ENCODE results near the gene FUCA1. TPM values are rescaled to one million over a fixed set of nuclear protein-coding genes. Genes with fewer than 3 reads are reported as not detected.

FUCA1 gene
- polyA plus RNA-seq, 1 donor from 2014 or later: 38.5 TPM

DNA sequence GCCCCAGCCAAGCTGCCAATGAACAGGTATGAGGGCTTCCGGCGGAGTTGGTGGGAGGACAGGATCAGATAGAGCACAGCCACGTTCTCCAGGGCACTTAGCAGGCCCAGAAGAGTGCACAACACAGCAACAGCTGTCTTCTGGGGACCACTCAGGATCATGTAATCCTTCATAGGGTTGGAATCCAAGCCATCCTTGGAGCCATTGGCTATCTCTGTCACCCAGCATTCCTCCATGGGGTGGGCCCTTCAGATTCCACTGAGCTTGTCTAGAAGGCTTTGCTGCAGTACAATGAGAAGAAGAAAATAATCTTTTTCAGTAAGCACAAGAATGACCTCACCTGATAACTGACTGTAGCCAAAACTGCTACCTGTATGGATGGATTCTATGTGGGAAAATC is 7.3 kb upstream of the FUCA1 start:
- H3K27ac ChIP-seq (ENCODE audit: low read length): no peak overlapping the region
- no peak overlapping the region for H3K4me3 ChIP-seq (ENCODE audit: low read length)
- no peaks in the 10 kb centered on the region for H3K9me2 ChIP-seq (ENCODE audit: insufficient read depth, low read length)
- no peaks in the 10 kb centered on the region for H4K20me1 ChIP-seq (ENCODE audit: insufficient read depth)
- no peak overlapping the region for H3K9ac ChIP-seq (ENCODE audit: low read length)
- H3K4me2 ChIP-seq (ENCODE audit: low read length): no peak overlapping the region
- TF ChIP-seq, protein P1, sequence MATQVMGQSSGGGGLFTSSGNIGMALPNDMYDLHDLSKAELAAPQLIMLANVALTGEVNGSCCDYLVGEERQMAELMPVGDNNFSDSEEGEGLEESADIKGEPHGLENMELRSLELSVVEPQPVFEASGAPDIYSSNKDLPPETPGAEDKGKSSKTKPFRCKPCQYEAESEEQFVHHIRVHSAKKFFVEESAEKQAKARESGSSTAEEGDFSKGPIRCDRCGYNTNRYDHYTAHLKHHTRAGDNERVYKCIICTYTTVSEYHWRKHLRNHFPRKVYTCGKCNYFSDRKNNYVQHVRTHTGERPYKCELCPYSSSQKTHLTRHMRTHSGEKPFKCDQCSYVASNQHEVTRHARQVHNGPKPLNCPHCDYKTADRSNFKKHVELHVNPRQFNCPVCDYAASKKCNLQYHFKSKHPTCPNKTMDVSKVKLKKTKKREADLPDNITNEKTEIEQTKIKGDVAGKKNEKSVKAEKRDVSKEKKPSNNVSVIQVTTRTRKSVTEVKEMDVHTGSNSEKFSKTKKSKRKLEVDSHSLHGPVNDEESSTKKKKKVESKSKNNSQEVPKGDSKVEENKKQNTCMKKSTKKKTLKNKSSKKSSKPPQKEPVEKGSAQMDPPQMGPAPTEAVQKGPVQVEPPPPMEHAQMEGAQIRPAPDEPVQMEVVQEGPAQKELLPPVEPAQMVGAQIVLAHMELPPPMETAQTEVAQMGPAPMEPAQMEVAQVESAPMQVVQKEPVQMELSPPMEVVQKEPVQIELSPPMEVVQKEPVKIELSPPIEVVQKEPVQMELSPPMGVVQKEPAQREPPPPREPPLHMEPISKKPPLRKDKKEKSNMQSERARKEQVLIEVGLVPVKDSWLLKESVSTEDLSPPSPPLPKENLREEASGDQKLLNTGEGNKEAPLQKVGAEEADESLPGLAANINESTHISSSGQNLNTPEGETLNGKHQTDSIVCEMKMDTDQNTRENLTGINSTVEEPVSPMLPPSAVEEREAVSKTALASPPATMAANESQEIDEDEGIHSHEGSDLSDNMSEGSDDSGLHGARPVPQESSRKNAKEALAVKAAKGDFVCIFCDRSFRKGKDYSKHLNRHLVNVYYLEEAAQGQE (IDR thresholded peaks at IDR 0.05; ENCODE audit: borderline replicate concordance): no peak
- no peaks in the 10 kb centered on the region for H3K27me3 ChIP-seq (ENCODE audit: insufficient read depth, low read depth, low read length)
- H3K36me3 ChIP-seq (ENCODE audit: insufficient read depth, low read length): no peaks in the 10 kb centered on the region
- no peak overlapping the region for H2AFZ ChIP-seq (ENCODE audit: low read depth, low read length)
- no peaks in the 10 kb centered on the region for H3K79me2 ChIP-seq (replicated peaks; ENCODE audit: insufficient read depth, low read length)
- H3F3A ChIP-seq (ENCODE audit: insufficient read depth, low read length, poor library complexity, severe bottlenecking): no peaks in the 10 kb centered on the region
- peaks cover 7% of the 10 kb centered on the region for H3K9me3 ChIP-seq (ENCODE audit: low read length)

DNA sequence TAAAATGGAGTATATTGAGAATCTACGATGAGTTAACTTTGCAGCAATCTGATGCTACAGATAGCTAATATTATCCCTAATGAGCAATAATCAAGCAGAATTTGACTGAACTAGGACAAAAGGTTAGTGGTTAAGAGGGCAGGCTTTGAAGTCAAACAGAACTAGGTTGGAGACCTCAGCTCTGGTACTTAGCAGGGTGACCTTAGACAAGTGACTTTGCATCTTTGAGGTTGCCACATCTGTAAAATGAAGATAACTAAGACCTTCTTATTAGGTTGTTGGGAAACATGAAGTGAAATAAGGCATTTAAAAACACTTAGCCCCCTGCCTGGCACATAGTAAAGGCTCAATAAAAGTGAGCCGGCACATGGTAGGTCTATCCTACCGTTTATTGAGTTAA is 4.3 kb upstream of the FUCA1 start:
- Histone ChIP-seq H3K9me2 (ENCODE audit: insufficient read depth, low read length) (no peaks in the 10 kb centered on the region), H3K27me3 (ENCODE audit: insufficient read depth, low read depth, low read length) (peaks cover 8% of the 10 kb centered on the region), H2AFZ (ENCODE audit: low read depth, low read length) (no peak overlapping the region), H3K9me3 (ENCODE audit: low read length) (no peaks in the 10 kb centered on the region), H3K4me2 (ENCODE audit: low read length) (no peak overlapping the region), H3K4me3 (ENCODE audit: low read length) (no peak overlapping the region), H4K20me1 (ENCODE audit: insufficient read depth) (no peaks in the 10 kb centered on the region), H3K9ac (ENCODE audit: low read length) (no peak overlapping the region), H3K36me3 (ENCODE audit: insufficient read depth, low read length) (no peaks in the 10 kb centered on the region), H3F3A (ENCODE audit: insufficient read depth, low read length, poor library complexity, severe bottlenecking) (no peaks in the 10 kb centered on the region), H3K27ac (ENCODE audit: low read length) (no peak overlapping the region), H3K79me2 (replicated peaks; ENCODE audit: insufficient read depth, low read length) (no peaks in the 10 kb centered on the region)
- TF ChIP-seq, protein P1 (IDR thresholded peaks at IDR 0.05; ENCODE audit: borderline replicate concordance): no peak
- no peak for TF ChIP-seq RAD21 (conservative IDR thresholded peaks at IDR 0.05)
- TF ChIP-seq SMC3 (conservative IDR thresholded peaks at IDR 0.05; ENCODE audit: poor library complexity): no peak
- TF ChIP-seq MXI1 (conservative IDR thresholded peaks at IDR 0.05; ENCODE audit: poor library complexity, severe bottlenecking): no peak
- TF ChIP-seq, protein P2, sequence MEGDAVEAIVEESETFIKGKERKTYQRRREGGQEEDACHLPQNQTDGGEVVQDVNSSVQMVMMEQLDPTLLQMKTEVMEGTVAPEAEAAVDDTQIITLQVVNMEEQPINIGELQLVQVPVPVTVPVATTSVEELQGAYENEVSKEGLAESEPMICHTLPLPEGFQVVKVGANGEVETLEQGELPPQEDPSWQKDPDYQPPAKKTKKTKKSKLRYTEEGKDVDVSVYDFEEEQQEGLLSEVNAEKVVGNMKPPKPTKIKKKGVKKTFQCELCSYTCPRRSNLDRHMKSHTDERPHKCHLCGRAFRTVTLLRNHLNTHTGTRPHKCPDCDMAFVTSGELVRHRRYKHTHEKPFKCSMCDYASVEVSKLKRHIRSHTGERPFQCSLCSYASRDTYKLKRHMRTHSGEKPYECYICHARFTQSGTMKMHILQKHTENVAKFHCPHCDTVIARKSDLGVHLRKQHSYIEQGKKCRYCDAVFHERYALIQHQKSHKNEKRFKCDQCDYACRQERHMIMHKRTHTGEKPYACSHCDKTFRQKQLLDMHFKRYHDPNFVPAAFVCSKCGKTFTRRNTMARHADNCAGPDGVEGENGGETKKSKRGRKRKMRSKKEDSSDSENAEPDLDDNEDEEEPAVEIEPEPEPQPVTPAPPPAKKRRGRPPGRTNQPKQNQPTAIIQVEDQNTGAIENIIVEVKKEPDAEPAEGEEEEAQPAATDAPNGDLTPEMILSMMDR (IDR thresholded peaks at IDR 0.05; ENCODE audit: poor library complexity, severe bottlenecking): no peak
- no peak for TF ChIP-seq POLR2AphosphoS5 (IDR thresholded peaks at IDR 0.05)
- TF ChIP-seq EP300 (conservative IDR thresholded peaks at IDR 0.05; ENCODE audit: poor library complexity, severe bottlenecking): no peak
- no peak for TF ChIP-seq EZH2 (IDR thresholded peaks at IDR 0.05; ENCODE audit: borderline replicate concordance, insufficient read depth, low read length, poor library complexity, severe bottlenecking)
- TF ChIP-seq TAF1 (IDR thresholded peaks at IDR 0.05; ENCODE audit: low read depth): no peak
